Measurements from ENCODE around the gene GPX4. TPM values are rescaled to one million over a fixed set of nuclear protein-coding genes. Genes with fewer than 3 reads are reported as not detected.

Gene GPX4
- polyA plus RNA-seq, 1 donor from 2014 or later: 713 TPM

DNA sequence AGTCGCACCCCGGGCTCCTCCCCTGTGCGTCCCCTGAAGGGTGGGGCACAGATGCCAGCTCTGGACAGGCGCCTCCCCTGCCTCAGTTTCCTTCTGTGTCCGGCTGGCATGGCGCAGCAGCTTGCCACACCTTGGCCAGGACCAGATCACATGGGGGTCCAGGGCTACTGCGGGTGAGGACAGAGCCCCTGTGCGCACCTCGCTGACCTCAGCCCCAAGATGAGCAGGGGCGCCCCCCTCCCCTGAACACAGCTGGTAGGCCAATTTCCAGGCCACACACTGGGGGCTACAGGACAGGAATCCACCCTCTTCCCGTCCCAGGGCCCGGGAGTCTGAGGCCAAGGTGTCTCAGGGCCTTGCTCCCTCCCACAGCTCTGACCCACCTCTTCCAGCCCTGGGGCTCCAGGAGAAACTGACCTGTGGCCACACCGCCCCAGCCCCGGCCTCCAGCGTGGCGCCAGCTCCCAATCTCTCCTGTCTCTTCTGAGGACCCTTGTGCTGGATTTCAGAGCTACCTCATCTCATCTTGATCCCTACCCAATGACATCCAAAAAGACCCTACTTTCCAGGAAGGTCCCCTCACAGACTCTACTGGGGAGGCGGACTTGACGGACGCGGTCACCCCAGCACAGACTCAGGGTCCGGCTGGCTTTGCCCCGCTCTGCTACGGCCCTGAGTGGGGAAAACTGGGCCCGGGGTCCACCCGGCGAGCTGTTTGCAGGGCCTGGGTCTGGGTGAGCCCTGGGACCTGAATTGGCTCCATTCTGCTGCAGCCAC is 42.0 kb downstream of the GPX4 start:
- Histone ChIP-seq H2AFZ (ENCODE audit: low read depth, low read length) (no peak overlapping the region), H3F3A (ENCODE audit: insufficient read depth, low read length, poor library complexity, severe bottlenecking) (no peaks in the 10 kb centered on the region), H3K4me2 (ENCODE audit: low read length) (no peak overlapping the region), H3K9ac (ENCODE audit: low read length) (no peak overlapping the region), H3K27ac (ENCODE audit: low read length) (no peak overlapping the region), H3K79me2 (replicated peaks; ENCODE audit: insufficient read depth, low read length) (no peaks in the 10 kb centered on the region), H4K20me1 (ENCODE audit: insufficient read depth) (no peaks in the 10 kb centered on the region), H3K9me3 (ENCODE audit: low read length) (no peaks in the 10 kb centered on the region), H3K9me2 (ENCODE audit: insufficient read depth, low read length) (no peaks in the 10 kb centered on the region), H3K27me3 (ENCODE audit: insufficient read depth, low read depth, low read length) (no peaks in the 10 kb centered on the region), H3K36me3 (ENCODE audit: insufficient read depth, low read length) (no peaks in the 10 kb centered on the region), H3K4me3 (ENCODE audit: low read length) (no peak overlapping the region)
- TF ChIP-seq RAD21 (conservative IDR thresholded peaks at IDR 0.05): no peak
- no peak for TF ChIP-seq TAF1 (IDR thresholded peaks at IDR 0.05; ENCODE audit: low read depth)
- no peak for TF ChIP-seq MXI1 (conservative IDR thresholded peaks at IDR 0.05; ENCODE audit: poor library complexity, severe bottlenecking)
- TF ChIP-seq POLR2AphosphoS5 (IDR thresholded peaks at IDR 0.05): no peak
- TF ChIP-seq EP300 (conservative IDR thresholded peaks at IDR 0.05; ENCODE audit: poor library complexity, severe bottlenecking): no peak
- no peak for TF ChIP-seq EZH2 (IDR thresholded peaks at IDR 0.05; ENCODE audit: borderline replicate concordance, insufficient read depth, low read length, poor library complexity, severe bottlenecking)
- TF ChIP-seq CTCF (IDR thresholded peaks at IDR 0.05; ENCODE audit: poor library complexity, severe bottlenecking): no peak
- TF ChIP-seq REST (IDR thresholded peaks at IDR 0.05; ENCODE audit: borderline replicate concordance): no peak
- no peak for TF ChIP-seq SMC3 (conservative IDR thresholded peaks at IDR 0.05; ENCODE audit: poor library complexity)

DNA sequence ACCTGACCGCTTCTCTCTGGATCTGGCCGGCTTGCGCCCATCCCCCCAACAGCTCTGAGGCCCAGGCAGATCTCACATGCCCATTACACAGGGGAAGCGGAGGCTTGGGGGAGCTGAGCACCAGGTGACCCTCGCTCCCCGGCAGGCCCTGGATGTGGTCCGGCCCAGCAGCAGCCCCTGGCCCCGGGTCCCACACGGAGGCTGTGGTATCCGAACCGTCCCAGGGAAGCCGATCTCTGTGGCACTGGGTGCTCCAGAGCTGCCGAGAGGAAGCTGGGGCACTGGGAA is 42.6 kb downstream of the GPX4 start:
- H3K36me3 ChIP-seq (ENCODE audit: insufficient read depth, low read length): no peaks in the 10 kb centered on the region
- H3K9me3 ChIP-seq (ENCODE audit: low read length): no peaks in the 10 kb centered on the region
- no peaks in the 10 kb centered on the region for H3K79me2 ChIP-seq (replicated peaks; ENCODE audit: insufficient read depth, low read length)
- no peaks in the 10 kb centered on the region for H3K27me3 ChIP-seq (ENCODE audit: insufficient read depth, low read depth, low read length)
- no peak overlapping the region for H3K4me3 ChIP-seq (ENCODE audit: low read length)
- H4K20me1 ChIP-seq (ENCODE audit: insufficient read depth): no peaks in the 10 kb centered on the region
- no peak overlapping the region for H3K27ac ChIP-seq (ENCODE audit: low read length)
- no peaks in the 10 kb centered on the region for H3K9me2 ChIP-seq (ENCODE audit: insufficient read depth, low read length)
- no peaks in the 10 kb centered on the region for H3F3A ChIP-seq (ENCODE audit: insufficient read depth, low read length, poor library complexity, severe bottlenecking)
- H3K9ac ChIP-seq (ENCODE audit: low read length): no peak overlapping the region
- H3K4me2 ChIP-seq (ENCODE audit: low read length): no peak overlapping the region
- TF ChIP-seq RAD21 (conservative IDR thresholded peaks at IDR 0.05): no peak
- no peak for TF ChIP-seq MXI1 (conservative IDR thresholded peaks at IDR 0.05; ENCODE audit: poor library complexity, severe bottlenecking)
- no peak for TF ChIP-seq CTCF (IDR thresholded peaks at IDR 0.05; ENCODE audit: poor library complexity, severe bottlenecking)
- TF ChIP-seq POLR2AphosphoS5 (IDR thresholded peaks at IDR 0.05): no peak
- no peak for TF ChIP-seq EP300 (conservative IDR thresholded peaks at IDR 0.05; ENCODE audit: poor library complexity, severe bottlenecking)
- TF ChIP-seq EZH2 (IDR thresholded peaks at IDR 0.05; ENCODE audit: borderline replicate concordance, insufficient read depth, low read length, poor library complexity, severe bottlenecking): no peak
- H2AFZ ChIP-seq (ENCODE audit: low read depth, low read length): no peak overlapping the region
